Tibial artery (tissue), 4 donors: ENCODE results near the gene HAAO.

Experiments used
- DNase-seq, 2 donors: peaks; one replicate each; pipeline ENCODE4 v3.0.0-alpha.2; 2019
- H3K27ac ChIP-seq, 2 donors: fragments of 200-600 bp; sonication (generic) in 1 of 2; 1 replicate in 1 of 2; 2 replicates in 1 of 2; pipeline ENCODE4 v1.5.1; 2018 to 2019; ENCODE audit warnings: mild to moderate bottlenecking in 1 of 2
- H3K27me3 ChIP-seq, 2 donors: fragments of 200-600 bp; sonication (generic) in 1 of 2; one replicate each; pipeline versions ENCODE4 v1.5.1 to v1.6.0; 2016 to 2019
- H3K36me3 ChIP-seq, 3 donors: fragments of 200-600 bp; sonication (generic) in 2 of 3; one replicate each; pipeline ENCODE4 v1.5.1; 2016 to 2019; ENCODE audit warnings: mild to moderate bottlenecking in 2 of 3
- H3K4me1 ChIP-seq, 4 donors: fragments of 200-600 bp; sonication (generic) in 2 of 4; 1 replicate in 3 of 4; 2 replicates in 1 of 4; pipeline ENCODE4 v1.5.1; 2016 to 2019
- H3K4me3 ChIP-seq, 2 donors: fragments of 200-600 bp; sonication (generic) in 1 of 2; 1 replicate in 1 of 2; 2 replicates in 1 of 2; pipeline ENCODE4 v1.5.1; 2018 to 2019; ENCODE audit warnings: mild to moderate bottlenecking in 2 of 2
- H3K9me3 ChIP-seq, 3 donors: fragments of 200-600 bp; sonication (generic) in 1 of 3; one replicate each; pipeline ENCODE4 v1.5.1; 2016 to 2019
- CTCF ChIP-seq, 2 experiments: fragments of 200-600 bp in 1 of 2; fragments of 450-650 bp in 1 of 2; IDR thresholded peaks; one replicate each; pipeline ENCODE4 v1.5.1; 2017 to 2019; ENCODE audit warnings: antibody characterized with exemption in 2 of 2, mild to moderate bottlenecking in 1 of 2, moderate library complexity in 1 of 2
- intact Hi-C: fragments of 100-400 bp; cut with DNase I; formaldehyde crosslinking; loops from one replicate; pipeline ENCODE4 v1.15.0; 2023; ENCODE audit warnings: low total_unique reads

Gene HAAO

GRCh38 chr2:42823744-42824453 is 31.5 kb upstream of the HAAO start:
- intact Hi-C loops, result loop anchor here (10.0 kb wide), 1 partner anchor 751 kb away; no protein-coding TSS in a partner anchor
- H3K36me3 ChIP-seq, result no peaks in the 10 kb centered on the region
- no peak for TF ChIP-seq CTCF (IDR thresholded peaks at IDR 0.05)
- no peaks in the 10 kb centered on the region for H3K9me3 ChIP-seq
- no peak overlapping the region for H3K27ac ChIP-seq
- H3K4me1 ChIP-seq, result peaks cover 0 to 15% (median 9%) of the 10 kb centered on the region in 4 donors
- no peak overlapping the region for H3K4me3 ChIP-seq
- no peaks in the 10 kb centered on the region for H3K27me3 ChIP-seq
- DNase-seq, result peak in 1 of 2 donors; percentile 33

- H3K4me1 ChIP-seq, result no peaks in the 10 kb centered on the region
- no peak overlapping the region for H3K27ac ChIP-seq
- no peak overlapping the region for H3K4me3 ChIP-seq
- H3K36me3 ChIP-seq, result no peaks in the 10 kb centered on the region
- H3K9me3 ChIP-seq, result no peaks in the 10 kb centered on the region
- intact Hi-C loops, result no loop called here
- no peak for DNase-seq
- no peaks in the 10 kb centered on the region for H3K27me3 ChIP-seq
- no peak for TF ChIP-seq CTCF (IDR thresholded peaks at IDR 0.05)
Measured at GRCh38 chr2:42819160-42819559, 26.8 kb upstream of the HAAO start.

DNA sequence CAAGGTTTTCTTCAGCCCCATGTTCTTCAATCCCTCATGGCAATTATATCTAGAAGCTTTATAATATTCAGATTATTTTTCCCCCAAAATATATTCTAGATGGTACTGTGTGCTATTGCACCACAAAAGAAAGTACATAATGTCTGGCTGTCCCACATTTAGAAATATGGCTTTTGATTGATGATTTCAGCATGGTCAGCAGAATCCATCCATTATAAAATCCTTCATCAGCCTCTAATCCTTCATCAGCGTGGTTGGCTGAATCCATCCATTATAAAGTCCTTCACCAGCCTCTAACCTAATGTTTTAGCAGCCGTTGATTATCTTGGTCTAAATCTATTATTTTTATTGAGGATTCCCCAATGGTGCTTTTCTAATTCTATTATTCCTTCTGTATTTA is 23.3 kb upstream of the HAAO start:
- Histone ChIP-seq H3K27ac (no peak overlapping the region), H3K36me3 (no peaks in the 10 kb centered on the region), H3K27me3 (no peaks in the 10 kb centered on the region), H3K4me3 (no peak overlapping the region), H3K4me1 (peaks cover 0 to 7% (median 4%) of the 10 kb centered on the region in 4 donors), H3K9me3 (no peaks in the 10 kb centered on the region)
- intact Hi-C loops, result no loop called here
- DNase-seq, result no peak
- no peak for TF ChIP-seq CTCF (IDR thresholded peaks at IDR 0.05)

DNA sequence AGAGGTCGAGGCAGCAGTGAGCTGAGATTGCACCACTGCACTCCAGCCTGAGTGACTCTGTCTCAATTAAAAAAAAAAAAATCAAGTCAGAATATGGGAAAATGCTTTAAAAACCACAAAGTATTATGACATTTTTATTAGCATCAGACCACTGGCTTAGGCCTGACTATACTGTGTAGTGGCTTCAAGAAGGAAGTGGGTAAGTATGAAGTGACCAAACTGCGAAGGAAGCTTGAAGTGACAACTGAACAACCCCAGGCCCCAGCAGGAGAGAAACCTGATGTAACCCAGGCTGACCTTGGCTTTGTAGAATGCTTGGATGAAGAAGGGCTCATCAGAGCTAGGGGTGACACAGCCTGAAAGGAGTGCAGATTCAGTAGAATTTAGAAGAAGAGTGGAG is 21.4 kb upstream of the HAAO start:
- Histone ChIP-seq H3K9me3 (no peaks in the 10 kb centered on the region), H3K27ac (no peak overlapping the region), H3K4me3 (no peak overlapping the region), H3K36me3 (no peaks in the 10 kb centered on the region), H3K4me1 (peaks cover 0 to 13% (median 10%) of the 10 kb centered on the region in 4 donors), H3K27me3 (no peaks in the 10 kb centered on the region)
- DNase-seq, result no peak
- intact Hi-C loops, result no loop called here
- no peak for TF ChIP-seq CTCF (IDR thresholded peaks at IDR 0.05)

DNA sequence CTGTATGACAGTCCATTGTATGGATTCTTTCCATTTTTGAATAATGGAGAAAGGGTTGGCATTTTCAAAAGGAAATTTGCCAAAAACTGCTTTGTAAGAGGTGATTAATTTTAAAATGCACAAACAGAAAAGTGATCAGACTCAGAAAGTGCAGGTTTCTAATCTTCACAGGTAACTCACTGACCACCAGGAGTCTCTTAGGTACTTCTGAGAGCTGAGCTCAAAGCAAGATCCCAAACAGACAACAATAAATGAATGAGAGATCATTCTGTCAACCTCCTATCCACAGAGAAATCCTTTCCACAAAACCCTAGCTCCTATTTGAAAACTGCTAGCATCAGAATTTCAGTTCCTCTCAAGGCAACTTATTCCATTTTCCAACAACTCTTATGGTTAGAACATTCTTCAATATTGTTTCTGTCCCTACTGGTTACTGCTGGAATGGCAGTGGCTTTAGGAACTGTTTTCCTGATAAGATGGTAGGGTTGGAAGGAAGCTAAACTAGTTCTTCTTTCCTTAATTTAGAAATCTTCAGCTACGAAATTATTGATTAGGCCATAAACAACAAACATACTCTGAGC is 20.6 kb upstream of the HAAO start:
- Histone ChIP-seq H3K9me3 (no peaks in the 10 kb centered on the region), H3K4me1 (peaks cover 0 to 14% (median 11%) of the 10 kb centered on the region in 4 donors), H3K27ac (no peak overlapping the region), H3K4me3 (no peak overlapping the region), H3K27me3 (no peaks in the 10 kb centered on the region), H3K36me3 (no peaks in the 10 kb centered on the region)
- no peak for DNase-seq
- intact Hi-C loops, result no loop called here
- TF ChIP-seq CTCF (IDR thresholded peaks at IDR 0.05), result peak; percentile 52 to 64
